Glomerular visceral epithelial cell (primary cell): Measurements from ENCODE around the gene CST6.
A peak's percentile ranks its signal among the peaks of the same experiment; 100 is the strongest.
"Not testable (repeated sequence)": the region's sequence is repeated elsewhere in the genome, so short reads cannot be mapped to it uniquely, and the experiment has no call there.

Experiments
- DNase-seq: peaks from one replicate; pipeline ENCODE4 v3.0.0-alpha.2; 2016; ENCODE audit errors: extremely low spot score

Gene CST6

GRCh38 chr11:66015454-66015881, 3.7 kb downstream of the CST6 start:
- DNase-seq, result peak; percentile 71

- no peak for DNase-seq
Measured at GRCh38 chr11:66015936-66016792, 4.4 kb downstream of the CST6 start.

GRCh38 chr11:66016793-66017177, 5.0 kb downstream of the CST6 start:
- DNase-seq, result no peak

GRCh38 chr11:66017321-66017720, 5.5 kb downstream of the CST6 start:
- no peak for DNase-seq

- no peak for DNase-seq
Measured at GRCh38 chr11:66020212-66020611, 8.4 kb downstream of the CST6 start.

GRCh38 chr11:66020618-66021357, 9.0 kb downstream of the CST6 start:
- DNase-seq, result peak; percentile 86

GRCh38 chr11:66022401-66023185, 10.8 kb downstream of the CST6 start:
- DNase-seq, result peak; percentile 67

- DNase-seq, result not testable (repeated sequence)
Measured at GRCh38 chr11:66023186-66023440, 11.3 kb downstream of the CST6 start.

GRCh38 chr11:66026017-66026529, 14.3 kb downstream of the CST6 start, which contains the start of gene CATSPER1:
Gene CATSPER1, minus strand, starts transcription at chr11:66026479. Its CDS starts 100 bp downstream, at chr11:66026379.
- DNase-seq, result no peak

- no peak for DNase-seq
Measured at GRCh38 chr11:66032957-66033735, 21.3 kb downstream of the CST6 start.

- DNase-seq, result no peak
Measured at GRCh38 chr11:66035653-66036333, 24.0 kb downstream of the CST6 start.

- DNase-seq, result no peak
Measured at GRCh38 chr11:66036334-66036710, 24.5 kb downstream of the CST6 start.

GRCh38 chr11:66037327-66037726, 25.5 kb downstream of the CST6 start:
- no peak for DNase-seq

- DNase-seq, result no peak
Measured at GRCh38 chr11:66039765-66040164, 28.0 kb downstream of the CST6 start.

GRCh38 chr11:66042227-66042995, 30.6 kb downstream of the CST6 start:
- DNase-seq, result no peak

- no peak for DNase-seq
Measured at GRCh38 chr11:66042996-66043906, 31.4 kb downstream of the CST6 start.

GRCh38 chr11:66044757-66045156, 32.9 kb downstream of the CST6 start:
- no peak for DNase-seq

GRCh38 chr11:66045177-66045639, 33.4 kb downstream of the CST6 start:
- peak; percentile 68 for DNase-seq

- DNase-seq, result no peak
Measured at GRCh38 chr11:66046901-66047300, 35.1 kb downstream of the CST6 start.
